ENCODE data around the gene RBMS3.
"Not testable (repeated sequence)": the region's sequence is repeated elsewhere in the genome, so short reads cannot be mapped to it uniquely, and the experiment has no call there.

The RBMS3 gene

DNA sequence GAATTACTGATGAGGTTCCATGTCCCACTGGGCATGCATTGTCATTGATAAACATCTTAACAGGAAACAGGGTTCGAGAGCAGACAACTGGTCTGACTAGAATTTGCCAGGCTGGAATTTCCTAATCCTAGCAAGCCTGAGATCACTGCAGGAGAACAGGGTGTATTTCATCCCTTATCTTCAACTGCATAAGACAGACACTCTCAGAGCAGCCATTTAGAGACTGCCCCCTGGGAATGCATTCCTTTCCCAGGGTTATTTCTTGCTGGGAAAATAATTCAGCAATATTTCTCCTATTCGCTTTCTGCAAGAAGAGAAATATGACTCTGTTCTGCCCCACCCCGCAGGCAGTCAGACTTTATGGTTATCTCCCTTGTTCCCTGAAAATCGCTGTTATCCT lies 113.1 kb downstream of the RBMS3 start:
- DNase-seq = not testable (repeated sequence)

DNA sequence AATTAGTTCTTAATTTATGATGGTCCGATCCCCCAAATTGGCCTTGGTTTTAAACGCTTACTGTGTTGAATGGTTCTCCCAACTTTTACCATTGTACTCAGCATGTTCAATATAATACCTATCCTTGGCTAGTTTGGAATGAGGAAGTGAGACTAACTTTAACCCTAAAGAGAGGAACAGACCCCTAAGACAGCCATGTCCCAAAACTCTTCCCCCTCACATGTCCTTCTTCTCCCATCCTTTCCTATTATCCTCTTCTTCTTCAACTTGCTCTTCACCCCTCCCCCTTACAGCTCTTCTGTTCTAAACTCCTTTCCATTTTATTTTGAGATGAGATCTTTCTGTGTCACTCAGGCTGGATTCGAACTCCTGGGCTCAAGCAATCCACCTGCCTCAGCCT lies 116.5 kb downstream of the RBMS3 start:
- no peak for DNase-seq

DNA sequence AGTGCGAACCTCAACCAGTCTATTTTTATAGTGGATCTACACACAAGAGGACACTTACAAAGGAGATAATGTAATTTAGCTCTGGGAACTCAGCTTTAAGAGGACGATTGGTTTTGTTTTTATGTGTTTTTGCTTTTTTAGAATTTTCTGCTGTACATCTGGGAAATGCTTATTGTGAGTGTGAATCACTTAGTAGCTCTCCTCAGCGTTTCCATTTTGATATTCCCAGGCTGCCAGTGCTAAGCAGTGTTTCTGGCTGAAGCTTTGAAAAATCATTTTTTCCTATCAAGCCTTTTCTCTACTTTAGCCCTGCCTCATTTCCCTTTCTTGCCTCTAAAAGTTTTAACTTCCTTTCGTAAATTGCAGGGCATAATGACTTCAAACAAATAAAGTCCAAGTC lies 117.9 kb downstream of the RBMS3 start:
- no peak for DNase-seq

DNA sequence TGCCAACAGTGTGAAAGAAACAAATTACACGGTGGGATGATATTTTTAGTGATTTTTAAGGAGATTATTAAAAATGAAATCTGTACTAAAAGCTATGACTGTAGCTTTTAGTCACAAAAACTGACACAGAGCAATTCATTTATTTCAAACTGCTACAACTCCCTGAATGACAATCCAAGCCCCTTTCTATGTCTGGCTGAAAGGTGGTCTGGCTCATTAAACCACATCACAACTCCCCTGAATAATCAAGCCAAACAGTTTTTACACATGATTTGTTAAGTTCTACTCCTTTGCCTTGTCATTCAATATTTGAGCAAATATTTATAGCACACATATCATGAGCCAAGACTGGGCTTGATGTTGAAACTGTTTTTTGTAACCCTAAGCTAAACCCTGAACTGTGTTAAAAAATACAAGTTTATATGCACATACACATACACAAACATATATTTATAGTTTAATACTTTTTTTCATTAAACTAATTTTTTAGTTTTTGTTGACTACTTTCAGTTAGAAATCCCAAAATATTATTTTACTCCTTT lies 125.5 kb downstream of the RBMS3 start:
- no peak for DNase-seq

DNA sequence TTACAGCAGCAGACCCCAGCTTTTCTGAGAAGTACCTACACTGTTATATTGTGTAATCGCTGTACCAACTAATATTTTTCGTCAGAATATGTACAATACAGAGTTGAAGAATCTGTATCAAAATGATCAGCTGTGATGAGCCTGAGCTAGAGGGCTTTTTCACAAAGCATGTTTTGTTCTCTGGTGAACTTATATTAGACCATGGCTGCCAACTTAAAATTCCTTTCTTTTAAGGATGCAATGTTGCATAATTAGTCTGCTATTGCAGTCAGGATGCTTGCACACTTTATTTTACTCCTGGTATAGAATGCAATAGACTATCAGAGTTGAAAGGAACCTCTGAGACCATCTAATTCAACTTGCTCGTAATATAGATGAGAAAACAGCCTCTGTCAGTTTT lies 127.8 kb downstream of the RBMS3 start:
- DNase-seq = no peak

DNA sequence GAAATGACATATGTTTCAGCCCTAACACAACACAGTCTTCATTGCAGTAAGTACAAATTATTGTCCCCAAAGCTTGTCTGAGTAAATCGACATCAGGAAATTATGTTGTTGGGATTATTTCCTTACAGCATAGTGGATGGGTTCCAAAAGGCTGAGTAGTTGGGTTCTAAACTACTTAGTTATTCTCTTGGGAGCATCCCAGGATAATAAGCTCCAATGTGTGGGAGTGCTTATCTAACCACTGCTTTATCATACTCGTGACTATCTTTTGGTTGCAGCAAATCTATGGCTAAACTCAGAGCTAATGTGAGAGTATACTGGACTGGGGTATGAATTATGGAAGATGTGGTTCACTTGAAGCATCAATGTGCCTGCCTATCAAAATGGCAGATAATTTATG lies 128.5 kb downstream of the RBMS3 start:
- DNase-seq = no peak

DNA sequence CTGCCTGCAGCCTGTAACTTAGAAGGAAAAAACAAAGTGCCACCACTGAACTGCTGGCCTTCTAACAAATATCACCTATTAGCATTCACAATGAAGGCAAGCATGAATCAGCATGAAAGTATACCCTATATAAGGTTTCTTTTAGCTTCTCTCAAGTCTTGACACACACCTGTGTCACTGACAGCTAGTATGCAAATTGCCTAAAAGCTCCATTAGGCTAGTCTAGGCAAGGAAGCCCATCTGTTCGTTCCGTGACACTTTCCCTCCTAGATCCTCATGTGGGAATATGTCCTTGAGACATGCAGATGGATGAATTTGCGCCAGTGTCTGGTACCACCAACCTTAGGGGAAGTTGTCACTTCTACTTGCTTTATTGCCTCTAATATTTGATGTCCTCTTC lies 129.3 kb downstream of the RBMS3 start:
- no peak for DNase-seq

DNA sequence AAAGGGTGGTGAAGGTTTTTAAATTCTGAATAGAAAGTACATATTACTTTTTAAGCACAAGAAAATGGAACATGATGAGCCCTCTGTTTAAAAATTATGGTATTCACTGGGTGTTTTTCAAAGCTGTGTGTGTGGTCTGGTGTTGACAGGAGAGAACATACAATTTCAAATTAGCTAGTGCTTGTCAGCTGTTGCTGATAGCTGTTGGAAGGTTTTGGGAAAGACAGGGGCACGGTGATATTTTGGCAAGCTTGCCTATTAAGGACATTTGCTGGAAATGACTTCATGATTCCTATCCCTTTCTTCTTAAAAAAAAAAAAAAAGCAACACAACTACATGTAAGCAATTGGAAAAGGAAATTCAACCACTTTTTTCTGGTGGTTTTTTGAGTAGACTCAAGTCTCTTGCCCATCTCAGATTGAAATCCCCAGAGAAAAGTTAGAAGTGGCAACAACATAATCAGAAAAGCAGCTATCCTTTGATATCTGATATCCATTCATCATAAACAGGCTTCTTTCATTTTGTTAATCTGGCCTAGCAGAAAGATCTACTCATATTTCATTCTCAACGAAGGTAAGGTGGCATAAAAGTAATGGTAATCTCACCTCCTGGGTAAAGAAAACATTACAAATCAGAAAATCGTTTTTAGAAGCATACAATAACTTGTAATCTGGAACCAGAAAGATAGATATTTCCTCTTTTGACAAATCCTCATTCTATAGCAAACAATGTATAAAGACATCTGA lies 130.0 kb downstream of the RBMS3 start:
- DNase-seq = no peak

DNA sequence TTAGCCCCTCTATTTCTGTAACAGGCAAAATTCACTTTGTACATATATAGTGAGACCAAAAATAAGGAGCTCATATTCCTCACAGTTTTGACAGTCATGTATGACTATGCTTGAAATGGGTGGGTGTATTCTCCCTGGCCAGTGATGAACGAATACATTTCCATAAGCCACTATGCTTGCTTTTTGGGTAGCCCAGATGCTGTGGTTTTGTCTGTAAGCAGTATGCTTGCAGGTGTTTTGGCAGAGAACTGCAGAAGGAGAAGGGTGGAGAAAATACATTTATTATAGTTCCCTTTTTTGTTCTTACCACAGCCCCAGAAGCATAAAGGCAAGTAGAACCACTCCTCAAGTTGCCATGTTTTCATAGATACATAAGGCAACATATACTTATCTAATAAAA lies 131.2 kb downstream of the RBMS3 start:
- no peak for DNase-seq

DNA sequence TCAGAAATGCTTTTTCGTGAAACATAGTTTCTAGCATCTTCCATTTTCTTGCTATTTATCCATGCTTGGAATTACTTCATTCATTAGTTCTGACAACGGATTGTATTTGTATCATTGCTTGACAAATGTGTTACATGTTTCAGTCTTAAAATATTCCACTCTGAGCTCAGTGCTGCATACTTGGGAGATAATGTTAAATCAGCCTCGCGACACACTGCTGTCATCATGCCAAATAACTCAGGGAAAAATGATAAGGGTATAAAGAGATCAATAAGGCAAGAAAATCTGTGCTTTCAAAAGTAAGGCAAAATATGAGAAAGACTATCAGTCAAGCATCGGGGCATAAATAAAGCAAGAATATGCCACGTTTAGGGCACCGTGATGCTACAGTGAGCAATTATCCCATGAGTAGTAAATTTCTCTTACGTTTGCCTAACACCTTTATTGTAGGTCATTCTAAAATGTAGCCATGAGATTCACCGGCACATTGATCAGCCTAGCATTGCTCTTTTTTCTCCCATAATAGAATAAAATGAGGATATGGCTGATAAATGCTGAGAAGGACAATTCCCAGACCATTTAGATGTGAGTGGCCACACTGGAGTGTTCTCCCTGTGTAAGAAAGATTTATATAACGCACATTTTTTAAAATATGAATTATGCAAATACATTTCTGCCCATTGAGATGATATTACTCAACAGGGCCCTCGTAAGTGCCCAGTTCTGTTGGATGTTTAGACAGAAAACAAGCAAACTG lies 133.8 kb downstream of the RBMS3 start:
- no peak for DNase-seq

DNA sequence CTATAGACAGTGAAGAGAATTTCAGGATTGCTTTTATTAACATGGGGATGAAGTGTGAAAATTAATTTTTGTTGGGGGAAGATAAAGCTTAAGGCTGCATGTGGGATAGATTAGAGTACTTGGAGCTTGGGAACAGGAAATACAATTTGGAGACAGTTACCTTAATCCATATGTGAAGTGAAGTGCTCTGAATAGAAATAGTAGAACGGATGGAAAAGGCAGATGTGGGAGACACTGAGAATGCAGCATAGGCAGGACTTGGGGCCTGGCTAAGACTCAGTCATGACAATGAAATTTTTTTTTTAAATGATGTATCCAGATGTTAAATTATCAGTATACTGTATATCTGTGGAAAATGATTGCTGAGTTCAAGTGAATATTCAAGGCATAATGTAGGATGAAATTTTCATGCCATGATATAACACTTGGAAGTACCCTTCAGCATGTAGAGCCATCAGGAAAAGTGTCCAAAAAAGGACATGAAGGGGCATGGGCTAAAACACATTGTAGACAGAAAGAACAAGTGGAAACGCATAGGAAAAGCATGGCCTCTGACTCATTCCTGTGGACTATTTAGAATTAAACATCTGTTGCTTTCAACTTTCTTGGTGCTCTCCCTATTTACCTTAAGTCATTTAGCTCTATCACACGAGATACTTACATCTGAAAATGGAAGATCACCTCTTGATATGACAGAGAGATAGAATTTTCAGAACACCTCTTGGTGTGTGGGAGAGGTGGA lies 134.8 kb downstream of the RBMS3 start:
- DNase-seq = no peak

DNA sequence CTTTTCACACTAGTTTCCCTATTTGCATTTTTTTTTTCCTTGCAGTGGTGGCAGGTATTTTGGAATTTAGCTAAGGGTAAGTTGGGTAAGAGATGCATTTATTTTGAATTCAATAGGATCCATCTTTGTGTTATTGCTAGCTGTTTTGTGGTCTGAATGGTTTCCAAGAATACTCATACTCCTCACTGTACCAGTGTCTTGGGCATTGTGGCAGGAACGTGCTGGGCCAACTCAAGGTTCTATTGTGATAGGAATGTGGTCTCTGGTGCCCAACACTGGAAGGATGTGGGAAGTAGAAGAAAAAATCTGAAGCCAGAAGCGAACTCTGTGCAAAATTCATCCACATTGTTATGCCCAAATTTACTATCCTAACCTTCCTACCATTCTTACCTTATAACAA lies 135.6 kb downstream of the RBMS3 start:
- DNase-seq = peak; percentile 12

DNA sequence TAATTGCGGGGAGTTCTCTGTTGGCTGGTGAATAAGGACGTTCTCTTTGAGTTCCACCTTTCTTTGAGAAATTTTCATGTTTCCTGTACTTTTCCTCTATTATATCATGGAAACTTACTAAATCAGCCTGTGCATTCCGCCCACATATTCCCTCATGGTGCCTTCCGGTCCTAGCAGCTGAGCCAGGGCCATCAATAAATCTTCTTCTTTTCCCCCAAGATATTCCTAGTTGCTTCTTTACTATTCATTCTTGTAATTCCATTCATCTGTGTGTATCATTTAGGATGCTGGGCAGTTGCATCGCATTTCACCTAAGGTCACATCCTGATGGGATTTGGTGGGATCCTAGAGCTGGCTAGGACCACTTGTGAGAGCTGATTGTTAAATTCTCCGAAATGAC lies 139.2 kb downstream of the RBMS3 start:
- DNase-seq = no peak

DNA sequence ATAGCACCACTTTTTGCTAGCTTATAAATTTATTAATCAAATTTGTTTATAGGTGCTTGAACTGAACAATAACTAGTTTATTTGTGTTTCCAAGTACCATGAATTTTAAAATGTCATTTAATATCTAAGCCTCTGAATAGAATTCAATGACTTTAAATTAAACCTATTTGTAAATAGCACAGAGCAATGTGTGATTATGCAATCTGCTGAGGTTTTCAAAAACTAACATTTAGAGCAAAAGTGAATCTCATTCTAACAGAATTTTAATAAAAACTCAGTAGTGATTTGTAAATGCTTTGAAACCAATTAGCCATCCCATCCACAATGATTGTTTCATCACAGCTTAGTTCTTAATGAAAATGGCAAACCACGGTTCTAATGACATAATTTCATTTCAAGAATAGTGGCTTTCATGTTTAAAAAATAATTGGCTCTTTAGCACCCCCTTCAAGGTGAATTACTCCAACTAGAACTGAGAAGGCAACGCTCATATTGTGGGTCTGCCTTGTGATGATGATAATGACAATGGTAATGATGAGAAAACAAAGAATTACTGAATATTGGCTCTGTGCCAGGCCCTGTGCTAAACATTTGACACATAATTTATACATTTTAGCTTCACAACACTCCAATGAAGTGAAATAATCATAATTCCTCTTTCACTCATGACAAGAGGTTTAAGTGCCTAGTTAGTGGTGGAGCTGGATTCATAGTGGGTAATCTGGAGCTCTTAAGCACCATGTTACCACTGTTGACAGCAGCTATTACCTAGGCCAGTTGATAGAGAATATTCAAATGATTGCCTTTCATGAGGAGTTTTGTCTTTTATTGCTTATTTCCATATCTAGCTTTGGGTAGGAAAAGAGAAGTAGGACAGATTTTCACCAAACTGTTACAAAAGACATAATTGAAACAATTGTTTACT lies 145.7 kb downstream of the RBMS3 start:
- no peak for DNase-seq

DNA sequence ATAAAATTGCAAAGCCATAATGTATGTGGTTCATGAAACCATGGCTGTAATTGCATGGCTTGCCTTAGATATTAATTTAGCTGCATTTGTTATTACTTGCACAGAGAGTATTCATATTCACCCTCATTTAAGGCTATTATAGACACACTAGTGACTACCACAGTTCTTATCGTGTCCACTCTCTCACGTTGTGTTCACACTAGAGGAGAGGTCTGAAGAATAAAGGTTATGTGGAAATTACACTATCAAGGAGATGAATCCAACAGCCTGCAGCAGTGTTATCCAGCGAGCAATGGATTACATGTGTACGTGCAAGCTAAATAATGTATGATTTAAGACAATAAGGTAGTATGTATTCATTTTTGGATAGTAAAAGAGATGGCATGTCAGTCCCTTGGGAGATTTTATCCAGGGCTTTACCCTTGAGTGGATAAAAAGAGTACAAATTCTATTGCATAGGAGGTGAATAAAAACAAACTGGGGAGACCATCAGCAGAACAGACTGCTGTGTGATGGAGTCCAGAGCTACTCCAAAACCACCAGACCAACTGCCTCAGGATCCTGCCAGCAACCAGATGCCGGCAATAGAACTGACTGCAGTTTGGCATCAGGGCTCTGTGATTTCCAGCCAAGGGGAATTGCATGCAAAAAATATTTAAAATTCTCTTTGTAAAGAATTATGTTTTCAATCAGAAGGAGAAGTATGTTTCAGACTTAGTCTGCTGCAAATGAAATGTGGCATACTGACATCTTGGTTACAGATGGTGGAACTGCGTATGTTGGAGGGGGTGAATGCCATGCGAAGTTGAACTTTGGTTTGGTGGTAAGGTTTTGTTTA lies 146.6 kb downstream of the RBMS3 start:
- DNase-seq = no peak

DNA sequence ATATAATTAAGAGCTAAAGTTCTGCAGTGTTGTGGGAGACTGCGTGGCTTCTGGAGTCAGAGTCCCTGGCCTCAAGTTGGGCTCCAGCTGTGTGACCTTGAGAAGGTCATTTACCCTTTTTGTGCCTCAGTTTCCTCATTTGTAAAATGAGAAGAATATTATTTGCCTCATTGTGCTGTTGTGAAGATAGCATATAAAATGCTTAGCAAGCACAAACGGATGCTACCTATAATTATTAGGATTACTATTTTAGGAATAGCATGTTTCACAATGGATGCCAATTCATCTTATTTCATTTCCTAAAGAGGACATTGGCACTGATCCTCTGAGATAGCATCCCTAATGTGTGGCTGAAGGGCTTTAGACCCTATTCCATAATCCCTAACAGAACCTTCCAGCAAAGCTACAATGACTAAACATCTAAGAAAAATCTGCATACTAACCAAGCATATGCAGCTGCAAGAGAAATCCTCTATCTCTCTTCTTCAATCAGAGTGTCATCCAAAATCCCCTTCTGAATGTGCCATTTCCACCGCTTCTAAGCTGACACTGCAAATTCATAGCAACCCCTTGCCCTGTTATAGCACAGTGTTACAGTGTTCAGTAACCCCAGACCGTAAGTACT lies 148.3 kb downstream of the RBMS3 start:
- DNase-seq = no peak

DNA sequence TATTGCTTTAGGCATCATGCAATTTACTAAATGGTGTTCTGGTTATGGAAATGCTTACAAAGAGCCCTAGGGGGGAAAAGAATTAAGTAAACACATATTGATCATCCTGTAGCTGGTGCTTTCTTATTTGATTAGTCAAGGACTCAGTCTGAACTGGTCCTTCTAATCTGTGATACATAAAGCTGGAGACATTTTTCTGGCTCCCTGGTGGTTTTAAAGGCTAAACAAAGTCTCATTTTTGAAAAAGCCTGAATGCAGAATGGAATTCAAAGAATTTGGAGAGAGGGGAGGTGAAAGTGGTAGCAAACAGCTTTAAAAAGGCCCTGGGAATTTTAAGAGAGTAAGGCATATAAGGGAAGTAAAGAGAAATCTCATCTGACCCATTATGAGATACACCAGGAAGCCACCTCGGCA lies 149.7 kb downstream of the RBMS3 start:
- DNase-seq = peak; percentile 42

DNA sequence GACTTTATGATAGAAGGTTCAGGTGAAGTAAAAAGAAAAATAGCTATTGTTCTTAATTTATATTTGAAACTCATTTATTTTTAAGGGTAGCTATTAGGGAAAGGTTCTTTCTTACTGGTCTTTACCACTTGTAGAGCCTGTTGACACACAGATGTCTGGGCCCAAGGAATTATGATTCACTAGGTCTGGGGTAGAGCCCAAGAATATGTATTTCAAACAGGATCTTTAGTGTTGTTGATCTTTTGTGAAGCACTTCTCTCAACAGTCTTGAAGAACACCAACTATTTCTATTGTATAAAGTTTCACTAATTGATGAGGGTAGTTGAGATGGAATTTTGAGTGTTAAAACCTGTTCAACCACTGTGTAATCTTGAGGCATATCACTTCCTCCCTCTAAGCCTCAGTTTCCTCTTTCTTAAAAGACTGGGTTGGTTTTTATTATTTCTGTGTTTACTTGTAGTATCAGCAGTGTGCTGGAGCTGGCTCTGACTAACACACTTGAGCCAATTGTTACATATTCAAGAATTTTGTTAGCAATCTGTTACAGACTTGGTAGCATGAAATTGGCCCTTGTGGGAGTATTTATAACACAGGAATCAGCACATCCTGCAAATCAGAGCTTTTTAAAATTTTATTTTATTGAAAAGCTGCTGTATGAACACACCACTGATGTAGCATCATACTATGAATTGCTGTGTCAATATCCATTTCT lies 155.9 kb downstream of the RBMS3 start:
- DNase-seq = no peak

DNA sequence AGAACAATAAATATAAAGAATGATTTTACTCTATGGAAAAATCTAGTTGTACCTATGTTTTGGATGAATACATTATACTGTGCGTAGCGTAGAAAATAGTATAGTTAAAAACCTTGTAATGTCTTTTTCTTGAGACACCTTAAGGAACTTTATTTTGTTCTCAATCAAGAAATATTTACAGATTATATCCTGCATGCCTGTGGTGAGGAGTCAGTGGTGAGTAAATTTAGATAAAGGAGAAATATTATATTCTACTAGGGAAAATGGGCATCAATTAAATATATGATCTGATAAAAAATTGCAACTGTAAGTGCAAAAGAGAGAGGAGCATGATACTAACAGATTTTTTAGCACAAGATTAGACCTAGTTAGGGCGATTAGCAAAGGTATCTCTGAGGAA lies 157.7 kb downstream of the RBMS3 start:
- DNase-seq = no peak
